CD4-positive, alpha-beta T cell treated with Interleukin-10 for 1 hour (primary cell): Measurements from ENCODE around the gene ST7.

Experiments
- DNase-seq: peaks from one replicate; pipeline ENCODE4 v3.0.0-alpha.2; 2020

Gene ST7

DNA sequence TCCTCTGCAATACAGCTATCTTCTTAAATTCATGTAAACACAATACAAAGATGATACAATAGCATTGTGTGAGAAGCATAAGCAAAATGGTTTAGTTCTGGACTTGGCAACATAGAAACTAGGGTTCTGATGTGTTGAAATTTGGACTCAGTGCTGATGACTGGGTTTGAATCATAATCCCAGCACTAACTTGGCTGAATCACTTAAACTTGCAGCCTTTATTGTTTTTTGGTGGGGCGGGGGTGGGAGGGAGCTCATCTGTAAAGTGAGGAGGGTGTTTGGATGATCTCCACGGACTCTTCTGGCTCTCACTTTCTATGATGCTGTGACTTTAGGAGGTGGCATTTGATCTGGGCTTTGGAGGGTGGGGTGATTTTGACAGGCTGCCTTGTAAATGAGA, 211.3 kb downstream of the ST7 start:
- no peak for DNase-seq

DNA sequence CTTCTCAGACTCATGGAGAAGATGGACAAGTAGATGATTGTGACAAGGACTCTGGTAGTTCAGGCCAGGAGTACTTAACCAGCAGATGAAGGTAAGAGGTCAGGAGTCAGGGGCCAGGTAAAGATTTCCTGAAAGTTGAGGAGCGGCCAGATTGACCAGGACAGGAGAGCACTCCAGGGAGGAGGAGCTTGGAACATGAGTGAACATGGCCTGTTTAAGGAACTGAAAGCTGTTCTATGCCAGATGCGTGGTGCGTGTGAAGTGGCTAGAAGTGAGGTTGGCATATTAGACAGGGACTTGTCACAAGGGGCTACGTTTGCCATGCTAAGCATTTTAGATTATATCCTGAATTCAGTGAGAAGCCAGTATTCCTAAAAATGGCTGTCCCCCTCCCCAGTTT, 212.4 kb downstream of the ST7 start:
- DNase-seq: no peak

DNA sequence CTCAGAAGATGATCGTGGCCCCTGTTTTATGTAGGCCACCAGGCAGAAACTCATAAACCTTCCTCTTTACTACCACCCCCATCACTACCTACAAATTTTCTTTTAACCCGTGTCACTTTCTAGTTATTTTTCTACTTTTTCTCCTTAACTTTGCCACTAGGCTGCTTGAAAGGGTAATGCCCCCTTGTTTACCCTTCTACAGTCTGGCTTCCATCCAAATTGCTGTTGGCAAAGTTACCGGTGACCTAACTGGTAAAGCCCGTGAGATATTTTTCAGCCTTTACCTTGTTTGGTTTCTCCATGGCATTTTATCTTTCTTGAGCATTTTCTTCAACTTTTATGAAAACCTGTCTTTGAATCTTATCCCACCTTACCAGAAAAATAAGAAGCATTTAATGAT, 216.6 kb downstream of the ST7 start:
- DNase-seq: no peak

DNA sequence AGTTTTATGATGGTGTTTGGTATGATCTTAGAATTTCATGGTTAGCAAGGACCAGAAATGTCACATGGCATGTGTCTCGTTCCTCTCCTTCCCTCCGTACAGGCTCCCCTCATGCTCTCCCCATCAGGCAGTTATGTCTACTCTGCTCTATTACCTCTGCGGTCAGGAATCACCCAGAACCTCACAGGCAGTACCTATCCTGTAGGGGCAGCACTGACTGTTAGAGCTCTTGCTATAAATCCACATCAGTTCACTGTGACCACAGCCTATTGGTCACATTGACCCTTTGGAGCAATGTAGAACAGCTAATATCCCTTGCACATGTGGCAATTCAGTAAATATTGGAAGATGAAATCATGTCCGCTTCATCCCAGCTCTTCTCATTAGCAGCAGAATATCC, 217.8 kb downstream of the ST7 start:
- no peak for DNase-seq

DNA sequence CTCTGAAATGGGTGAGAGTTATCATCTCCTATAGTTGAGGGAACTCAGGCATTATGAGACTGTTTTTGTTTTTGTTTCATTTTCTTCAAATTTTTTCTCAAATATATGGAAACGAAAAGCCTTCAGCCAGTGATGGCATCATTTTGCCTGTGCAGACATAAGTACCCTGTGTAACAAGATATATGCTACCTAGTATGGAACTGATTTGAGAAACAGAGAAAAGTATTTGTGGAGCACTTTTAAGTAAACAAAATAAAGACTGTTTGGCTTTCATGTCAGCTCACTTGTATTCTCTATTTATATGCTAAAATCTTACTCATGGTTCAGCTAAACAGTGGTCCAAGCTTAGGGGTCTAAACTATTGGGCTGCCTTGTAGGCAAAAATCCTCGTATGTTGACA, 219.0 kb downstream of the ST7 start:
- DNase-seq: no peak

DNA sequence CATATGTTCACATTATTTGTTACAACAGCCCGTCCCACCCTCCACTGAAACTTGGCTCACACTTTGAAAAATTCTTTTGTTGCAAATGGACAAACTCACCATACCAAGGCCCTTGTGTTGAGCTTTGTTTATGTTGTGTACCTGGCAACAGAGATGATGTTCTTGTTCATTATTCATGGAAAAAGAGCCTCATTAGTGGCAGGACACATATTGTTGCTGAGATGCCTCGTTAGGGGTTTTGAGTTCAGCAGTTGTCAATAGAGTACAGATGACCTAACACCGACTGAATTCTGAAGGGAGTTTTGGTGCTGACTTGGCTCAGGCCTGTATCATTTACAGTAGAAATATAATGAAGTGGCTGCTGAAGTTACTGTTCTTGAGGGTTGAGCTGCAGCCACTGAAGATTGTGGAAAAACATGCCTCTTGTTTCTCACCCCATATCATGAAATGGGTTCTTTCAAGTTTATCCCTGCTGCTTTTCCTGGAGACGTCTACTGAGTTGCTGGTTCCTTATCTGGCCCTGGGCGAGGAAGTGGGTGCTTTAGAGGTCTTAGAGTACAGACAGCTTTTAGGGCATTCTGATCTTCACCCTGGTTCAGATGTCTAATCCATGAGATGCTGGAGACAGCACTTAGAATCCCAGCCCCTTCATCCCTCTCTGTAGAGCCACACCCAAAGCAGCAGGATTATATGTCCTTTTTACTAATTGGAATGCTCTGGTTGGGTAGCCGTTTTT, 219.9 kb downstream of the ST7 start:
- DNase-seq: no peak

DNA sequence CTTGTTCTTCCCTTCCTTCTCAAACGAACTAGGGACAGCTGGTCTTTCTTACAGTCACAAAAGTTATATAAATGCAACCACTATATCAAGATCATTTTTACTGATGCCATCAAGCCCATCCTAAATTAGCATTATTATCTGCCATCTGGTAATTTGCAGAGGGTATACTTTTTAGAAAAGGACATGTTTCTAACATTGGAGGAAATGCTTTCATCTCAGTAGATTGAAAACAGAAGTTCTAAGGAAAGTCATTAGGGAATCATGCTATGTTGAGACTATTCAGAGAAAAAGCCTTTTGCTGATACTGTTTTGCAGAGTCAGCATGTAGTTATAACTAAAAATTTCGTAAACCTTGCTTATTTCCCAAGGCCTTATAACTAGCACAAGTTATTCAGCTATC, 222.9 kb downstream of the ST7 start:
- DNase-seq: no peak

DNA sequence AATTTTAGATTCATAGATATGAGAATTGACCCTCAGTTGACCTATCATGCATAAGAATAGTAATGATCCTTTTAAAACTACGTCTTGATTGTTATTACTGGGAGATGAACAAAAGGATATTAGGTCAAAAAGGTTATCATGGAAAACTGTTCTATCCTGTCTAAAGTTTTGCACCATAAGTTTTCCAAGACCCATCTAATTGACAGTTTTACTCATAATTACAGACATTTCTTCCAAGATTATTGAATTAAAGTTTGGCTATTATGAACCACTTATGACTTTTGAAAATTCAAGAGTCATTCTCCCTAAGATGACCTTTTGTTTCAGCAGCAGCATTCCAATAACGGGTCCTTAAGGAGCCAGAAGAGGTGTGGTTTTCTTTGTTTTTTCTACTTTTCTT, 225.3 kb downstream of the ST7 start:
- DNase-seq: no peak

DNA sequence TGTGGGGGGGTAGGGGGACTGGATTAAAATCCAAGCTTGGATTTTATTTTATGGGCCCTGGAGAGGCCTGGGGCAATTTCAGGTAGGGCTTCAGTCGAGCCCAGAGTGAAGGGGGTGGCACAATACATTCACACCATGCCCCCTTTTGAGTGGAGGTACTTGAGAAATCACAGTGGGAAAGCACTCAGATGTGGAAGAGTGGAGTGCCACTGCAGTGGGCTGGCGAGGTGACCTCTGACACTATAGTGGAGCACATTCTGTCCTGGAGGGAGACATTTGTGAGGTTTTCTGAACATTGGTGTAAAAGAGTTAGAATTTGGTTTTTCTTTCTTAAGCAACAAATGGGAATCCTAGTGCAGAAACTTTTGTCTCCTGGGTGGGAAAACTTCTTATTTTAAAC, 226.4 kb downstream of the ST7 start:
- DNase-seq: no peak

DNA sequence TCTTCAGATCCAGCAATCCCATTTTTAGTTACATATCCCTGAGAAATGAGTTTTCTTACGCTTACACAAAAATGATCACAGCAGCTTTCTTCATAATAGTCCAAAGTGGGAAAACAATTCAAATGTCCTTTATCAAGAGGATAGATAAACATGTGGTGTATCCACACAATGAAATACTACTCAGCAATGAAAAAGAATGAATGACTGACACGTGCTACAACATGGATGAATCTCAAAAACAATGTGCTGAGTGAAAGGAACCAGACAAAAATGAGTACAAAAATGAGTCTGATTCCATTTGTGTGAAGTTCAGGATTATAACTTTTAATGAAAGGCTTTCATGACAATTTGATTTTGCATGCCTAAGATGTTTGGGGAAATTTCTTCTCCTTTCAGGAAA, 230.4 kb downstream of the ST7 start:
- no peak for DNase-seq

DNA sequence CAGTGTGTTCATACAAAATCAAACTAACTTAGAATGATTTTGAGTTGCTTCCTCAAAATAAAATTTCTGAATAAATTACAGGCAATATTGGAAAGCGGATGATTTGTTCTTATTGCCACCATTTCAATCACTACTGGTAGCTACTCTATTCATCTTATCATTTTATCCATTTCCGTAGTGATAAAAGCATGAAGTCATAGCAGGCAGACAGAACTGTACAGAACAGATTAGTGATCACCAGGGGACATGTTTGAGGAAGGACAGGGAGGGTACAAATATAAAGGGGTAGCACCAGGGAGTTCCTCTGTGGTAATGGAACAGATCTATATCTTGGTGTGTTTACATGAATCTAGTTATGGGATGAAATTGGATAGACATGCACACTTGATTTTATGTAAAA, 231.1 kb downstream of the ST7 start:
- DNase-seq: no peak

DNA sequence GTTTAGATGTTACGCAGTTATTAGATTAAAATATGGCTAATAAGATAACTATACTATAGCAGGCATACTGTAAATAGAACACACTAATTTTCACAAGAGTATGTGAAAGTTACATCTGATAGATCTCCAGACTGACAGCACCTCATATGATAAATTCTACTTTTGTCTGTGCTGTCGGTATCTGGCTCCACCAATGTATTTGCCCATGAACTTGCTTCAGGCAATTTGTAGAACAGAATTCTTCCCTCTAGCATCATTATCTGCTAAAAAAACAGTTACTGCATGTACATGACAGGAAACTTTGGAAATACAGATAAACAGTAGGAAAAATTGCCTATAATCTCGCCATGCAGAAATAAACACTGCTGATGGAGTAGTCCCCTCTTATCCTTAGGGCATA, 231.8 kb downstream of the ST7 start:
- DNase-seq: no peak

DNA sequence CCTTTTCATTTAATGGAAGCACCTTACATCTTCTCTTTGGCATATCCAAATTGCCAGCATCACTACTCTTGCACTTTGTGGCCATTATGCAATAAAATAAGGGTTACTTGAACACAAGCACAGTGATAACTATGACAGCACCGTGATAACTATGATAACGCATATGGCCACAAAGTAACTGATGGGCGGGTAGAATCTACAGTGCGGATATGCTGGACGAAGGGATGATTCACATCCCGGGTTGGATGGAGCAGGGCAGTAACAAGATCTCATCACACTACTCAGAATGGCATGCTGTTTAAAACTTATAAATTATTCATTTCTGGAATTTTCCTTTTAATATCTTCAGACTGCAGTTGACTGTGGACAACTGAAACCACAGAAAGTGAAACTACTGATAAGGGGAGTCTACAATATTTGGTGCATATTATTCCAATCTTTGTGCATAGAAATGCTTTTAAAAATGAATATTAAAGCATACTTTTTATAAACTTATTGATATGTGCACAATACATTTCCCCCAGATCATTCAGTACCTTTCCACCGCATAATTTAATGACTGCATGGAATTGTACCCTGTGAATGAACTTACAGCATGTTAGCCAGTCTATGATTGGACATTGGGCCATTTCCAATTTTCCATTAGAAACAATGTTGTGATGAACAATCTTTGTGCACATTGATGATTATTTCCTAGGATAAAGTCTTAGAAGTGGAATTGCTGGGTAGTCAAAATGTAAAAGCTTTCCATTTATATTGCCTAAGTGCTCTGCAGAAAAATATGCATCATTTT, 233.1 kb downstream of the ST7 start:
- DNase-seq: no peak

DNA sequence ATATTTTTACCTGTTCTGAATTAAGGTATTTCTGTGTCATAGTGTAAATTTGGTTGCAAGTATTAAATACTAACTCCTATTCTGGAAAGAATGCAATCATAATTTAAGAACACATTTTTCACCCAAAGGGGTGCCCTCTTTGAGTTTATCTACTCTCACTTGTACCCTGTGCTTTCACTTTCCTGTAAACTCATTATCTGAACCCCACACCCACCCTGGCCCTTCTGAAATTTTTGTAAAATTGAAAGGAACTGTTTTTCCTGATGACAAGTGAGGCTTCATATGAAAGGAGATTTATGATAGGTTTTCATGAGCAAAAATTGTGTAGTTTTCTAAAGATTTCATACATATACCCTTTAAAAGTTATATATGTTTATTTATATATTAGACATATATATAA, 235.1 kb downstream of the ST7 start:
- DNase-seq: no peak

DNA sequence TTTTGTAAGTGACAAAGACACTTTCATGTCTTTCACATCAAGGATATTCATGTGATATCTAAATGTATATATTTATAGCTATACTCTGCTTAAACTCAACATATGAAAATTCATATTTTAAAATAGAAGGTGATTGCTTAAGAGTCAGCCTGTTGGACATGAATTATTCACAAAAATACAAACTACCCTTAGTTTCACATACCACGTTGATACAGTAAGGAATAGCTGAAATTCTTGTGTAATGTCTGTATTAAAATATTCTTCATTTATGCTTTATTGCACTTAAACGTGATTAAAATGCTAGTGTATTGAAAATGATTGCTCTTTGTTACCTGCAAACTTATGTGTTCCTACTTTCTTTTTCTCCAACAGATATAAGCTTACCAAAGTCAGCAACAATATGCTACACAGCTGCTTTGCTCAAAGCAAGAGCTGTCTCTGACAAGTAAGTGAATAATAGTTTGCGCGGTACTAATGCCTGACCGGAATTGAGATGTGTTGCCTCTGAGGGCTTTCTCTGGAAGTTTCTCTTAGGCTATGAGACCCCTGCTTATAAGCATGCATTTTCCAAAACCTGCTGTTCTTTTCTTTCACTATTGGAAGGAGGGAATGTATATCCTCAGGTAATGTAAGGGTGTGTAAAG, 235.8 kb downstream of the ST7 start:
- no peak for DNase-seq

DNA sequence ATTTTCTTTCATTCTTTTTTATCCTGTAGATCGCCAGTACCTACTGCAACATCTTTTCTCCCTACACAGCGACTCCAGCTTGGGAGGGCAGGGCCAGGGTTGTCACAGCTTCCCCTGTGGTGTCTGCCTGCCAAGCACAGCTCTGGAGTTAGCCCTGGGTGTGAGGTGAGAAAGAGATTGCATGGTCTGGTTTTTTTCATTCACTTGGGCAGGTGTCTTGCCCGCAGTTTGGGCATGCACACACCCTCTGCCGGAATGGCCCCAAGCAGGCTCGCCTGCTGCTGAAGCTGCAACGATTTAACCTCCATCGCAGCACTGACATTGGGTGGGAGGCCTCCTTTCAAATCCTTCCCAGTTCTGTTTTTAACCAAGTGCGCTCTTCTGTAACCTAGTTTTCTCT, 236.8 kb downstream of the ST7 start:
- DNase-seq: no peak

DNA sequence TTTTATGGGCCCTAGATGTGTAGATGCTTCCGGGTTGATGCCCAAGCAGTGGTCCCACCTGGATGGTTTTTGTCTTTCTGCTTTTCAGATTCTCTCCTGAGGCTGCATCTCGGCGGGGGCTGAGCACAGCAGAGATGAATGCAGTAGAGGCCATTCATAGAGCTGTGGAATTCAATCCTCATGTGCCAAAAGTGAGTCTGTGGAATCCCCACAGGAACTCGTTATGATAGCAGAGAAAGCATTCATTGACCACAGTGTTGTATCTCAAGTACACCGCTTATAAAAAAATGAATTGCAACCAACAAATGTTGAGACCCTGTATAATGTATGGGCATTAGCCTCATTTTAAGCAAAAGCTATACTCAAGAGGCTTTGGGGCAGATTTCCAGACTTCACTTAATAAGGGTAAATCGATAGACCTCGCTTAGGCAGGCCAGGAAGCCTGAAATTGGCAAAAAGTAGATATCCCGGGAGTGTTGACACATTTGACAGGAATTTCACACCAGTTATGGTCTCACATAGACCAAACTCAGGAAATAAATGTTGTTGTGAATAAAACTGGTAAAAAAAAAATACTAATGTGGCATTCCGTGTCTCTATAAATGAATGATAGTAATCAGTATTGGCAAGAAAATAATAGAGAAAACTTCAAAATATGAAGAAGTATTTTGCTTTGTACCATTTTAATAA, 237.6 kb downstream of the ST7 start:
- DNase-seq: no peak

DNA sequence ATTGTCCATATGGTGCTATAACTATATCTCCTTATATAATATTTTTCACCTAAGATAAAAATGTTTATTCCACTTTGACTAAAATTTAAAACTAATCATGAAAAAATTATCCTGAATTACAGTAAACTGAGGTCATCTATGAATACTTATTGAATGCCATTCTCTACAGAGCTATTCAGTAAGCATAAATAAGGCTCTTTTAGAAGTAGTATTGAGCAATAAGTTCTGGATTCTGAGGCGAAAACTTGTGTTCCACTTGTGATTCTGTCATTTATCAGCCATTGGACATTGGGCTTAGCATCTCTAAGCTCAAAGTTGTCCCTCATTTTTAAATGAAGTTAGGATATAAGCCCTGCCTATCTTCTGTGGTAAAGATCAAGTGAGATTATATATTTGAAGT, 238.8 kb downstream of the ST7 start:
- no peak for DNase-seq

DNA sequence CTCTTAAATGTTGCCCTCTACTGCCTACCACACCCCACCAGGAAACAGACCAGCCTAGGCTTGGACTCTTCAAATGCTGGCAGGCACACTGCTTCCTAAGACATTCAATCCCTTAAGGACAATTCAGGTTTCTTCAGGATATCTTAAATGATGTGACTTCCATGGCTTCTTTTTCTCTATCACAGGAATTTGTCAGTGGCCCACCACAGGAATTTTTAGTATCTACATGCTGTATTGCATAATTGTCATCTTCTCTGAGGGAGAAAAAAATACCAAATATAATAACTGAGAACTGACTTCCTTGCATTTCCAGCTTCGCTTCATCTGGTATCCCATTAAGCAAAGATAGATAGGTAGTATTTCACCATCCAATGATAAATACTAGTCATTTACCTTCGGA, 240.3 kb downstream of the ST7 start:
- DNase-seq: no peak

DNA sequence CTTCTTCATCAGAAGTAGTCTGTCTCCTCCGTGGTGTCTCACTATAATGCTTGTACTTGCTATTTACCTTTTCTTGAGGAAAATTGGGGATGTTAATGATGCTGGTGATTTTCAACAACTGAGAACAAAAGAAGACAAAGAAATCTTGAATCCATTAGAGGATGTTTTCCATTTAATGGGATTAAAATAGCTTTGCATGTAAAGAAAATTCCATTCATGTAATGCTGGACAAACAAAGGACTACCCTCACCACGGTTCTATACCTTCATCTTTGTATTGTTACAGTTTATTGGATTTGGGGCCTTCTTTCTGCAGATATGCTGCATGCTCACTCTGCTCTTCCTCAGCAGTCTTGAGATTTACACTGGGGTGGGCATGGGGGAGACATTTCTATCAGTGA, 241.1 kb downstream of the ST7 start:
- no peak for DNase-seq

DNA sequence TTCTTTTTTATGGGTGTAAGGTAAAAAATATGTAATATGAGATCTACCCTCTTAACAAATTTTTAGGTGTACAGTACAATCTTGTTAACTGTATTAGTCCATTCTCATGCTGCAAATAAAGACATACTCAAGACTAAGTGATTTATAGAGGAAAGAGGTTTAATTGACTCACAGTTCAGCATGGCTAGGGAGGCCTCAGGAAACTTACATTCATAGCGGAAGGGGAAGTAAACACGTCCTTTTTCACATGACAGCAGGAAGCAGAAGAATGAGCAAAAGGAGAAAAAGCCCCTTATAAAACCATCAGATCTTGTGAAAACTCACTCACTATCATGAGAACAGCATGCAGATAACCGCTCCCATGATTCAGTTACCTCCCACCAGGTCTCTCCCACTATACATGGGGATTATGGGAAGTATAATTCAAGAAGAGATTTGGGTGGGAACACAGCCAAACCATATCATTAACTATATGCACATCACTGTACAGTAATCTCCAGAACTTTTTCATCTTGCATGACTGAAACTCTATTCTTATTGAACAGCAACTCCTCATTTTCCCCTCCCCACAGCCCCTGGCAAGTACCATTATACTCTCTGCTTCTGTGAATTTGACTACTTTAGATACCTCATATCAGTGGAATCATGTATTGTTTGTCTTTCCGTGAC, 242.2 kb downstream of the ST7 start:
- no peak for DNase-seq

DNA sequence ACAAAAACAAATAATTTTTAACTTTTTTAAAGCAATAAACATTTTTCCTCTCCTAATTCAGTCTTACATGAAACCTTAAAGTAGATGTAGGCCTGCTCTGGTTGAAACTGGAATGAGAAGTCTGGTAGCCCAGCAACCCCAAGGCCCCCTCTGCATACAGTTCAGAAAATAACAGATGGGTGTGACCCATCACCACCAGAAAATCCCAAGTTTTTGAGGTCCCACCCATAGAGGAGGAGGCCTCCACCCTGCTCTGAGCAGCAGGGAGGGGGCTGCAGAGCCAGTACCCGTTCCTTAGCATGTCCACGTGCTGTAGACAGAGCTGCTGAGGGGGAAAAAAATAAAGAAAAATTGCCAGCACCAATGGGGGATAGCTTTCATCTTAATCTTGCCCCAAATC, 246.8 kb downstream of the ST7 start:
- DNase-seq: no peak

DNA sequence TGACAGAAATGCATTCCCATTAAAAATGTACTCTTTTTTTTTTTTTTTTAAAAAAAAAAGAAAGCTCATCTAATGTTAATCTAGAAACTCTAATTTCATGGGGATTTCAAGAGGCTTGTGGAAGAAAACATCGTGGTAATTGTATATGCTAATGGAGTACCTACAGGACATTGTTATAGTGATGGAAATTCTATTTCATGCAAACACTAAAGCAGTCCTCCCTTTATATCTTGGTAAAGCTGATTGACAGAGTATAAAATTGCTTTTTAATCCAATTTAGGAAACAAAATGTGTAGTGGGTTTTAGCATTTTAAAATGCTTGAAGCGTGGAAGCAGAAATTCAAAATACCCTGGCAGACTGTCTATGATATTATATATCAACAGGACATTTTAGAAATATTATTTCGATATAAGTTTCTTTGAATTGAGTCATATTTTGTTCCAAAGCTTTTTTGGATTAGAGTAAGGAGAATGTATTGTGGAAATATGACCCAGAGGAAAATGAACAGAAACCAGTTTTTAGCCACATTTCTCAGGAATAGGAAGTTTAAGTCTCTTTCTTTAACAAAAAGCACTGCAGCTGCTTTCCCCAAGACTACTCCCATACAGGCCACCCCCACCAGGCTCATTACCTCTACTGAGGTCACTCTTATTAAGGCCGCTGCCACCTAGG, 247.6 kb downstream of the ST7 start:
- no peak for DNase-seq
